ENCODE measurements around the gene APLP1.
"Not testable (repeated sequence)": the region's sequence is repeated elsewhere in the genome, so short reads cannot be mapped to it uniquely, and the experiment has no call there.

Gene APLP1

GRCh38 chr19:35868172-35868822 is at the start of gene APLP1:
TSS of gene APLP1 (plus strand) at chr19:35868574. CDS start at chr19:35868637, 63 bp downstream.
- peak; percentile 58 to 91 for DNase-seq (ENCODE audit: low spot score in 2 of 2)
- in situ Hi-C loops (cut with MboI; ENCODE audit: low sequenced_read_pairs): no loop called here
- H3K9me3 ChIP-seq: no peaks in the 10 kb centered on the region
- H3K4me3 ChIP-seq: peak within 1 kb of the TSS; percentile 36
- H3K36me3 ChIP-seq (replicated peaks): no peaks in the 10 kb centered on the region
- H3K27me3 ChIP-seq (ENCODE audit: low read depth): no peaks in the 10 kb centered on the region
- peaks cover 17% of the 10 kb centered on the region for H3K4me1 ChIP-seq

- Histone ChIP-seq H3K9me3 (no peaks in the 10 kb centered on the region), H3K4me1 (peaks cover 4% of the 10 kb centered on the region; the same call in 1 of the 2 replicates), H3K27me3 (ENCODE audit: low read depth) (peaks cover 7% of the 10 kb centered on the region), H3K4me3 (no peak overlapping the region), H3K36me3 (replicated peaks) (no peaks in the 10 kb centered on the region)
- in situ Hi-C loops (cut with MboI; ENCODE audit: low sequenced_read_pairs): no loop called here
- no peak for DNase-seq (ENCODE audit: low spot score in 2 of 2)
Measured at GRCh38 chr19:35822579-35822978, 45.8 kb upstream of the APLP1 start.

- H3K9me3 ChIP-seq: no peaks in the 10 kb centered on the region
- DNase-seq (ENCODE audit: low spot score in 2 of 2): no peak
- H3K27me3 ChIP-seq (ENCODE audit: low read depth): peaks cover 9% of the 10 kb centered on the region
- H3K4me1 ChIP-seq: peaks cover 4% of the 10 kb centered on the region; the same call in 1 of the 2 replicates
- H3K36me3 ChIP-seq (replicated peaks): no peaks in the 10 kb centered on the region
- in situ Hi-C loops (cut with MboI; ENCODE audit: low sequenced_read_pairs): no loop called here
- no peak overlapping the region for H3K4me3 ChIP-seq
Measured at GRCh38 chr19:35824150-35824549, 44.2 kb upstream of the APLP1 start.

- Histone ChIP-seq H3K27me3 (ENCODE audit: low read depth) (peaks cover 30% of the 10 kb centered on the region), H3K36me3 (replicated peaks) (no peaks in the 10 kb centered on the region), H3K4me1 (no peaks in the 10 kb centered on the region), H3K9me3 (no peaks in the 10 kb centered on the region), H3K4me3 (no peak overlapping the region)
- peak; percentile 29 to 85 for DNase-seq (ENCODE audit: low spot score in 2 of 2)
- in situ Hi-C loops (cut with MboI; ENCODE audit: low sequenced_read_pairs): no loop called here
Measured at GRCh38 chr19:35828692-35829301, 39.6 kb upstream of the APLP1 start.

- H3K27me3 ChIP-seq (ENCODE audit: low read depth): peaks cover 34% of the 10 kb centered on the region
- DNase-seq (ENCODE audit: low spot score in 2 of 2): no peak
- H3K36me3 ChIP-seq (replicated peaks): no peaks in the 10 kb centered on the region
- in situ Hi-C loops (cut with MboI; ENCODE audit: low sequenced_read_pairs): no loop called here
- H3K4me1 ChIP-seq: no peaks in the 10 kb centered on the region
- H3K4me3 ChIP-seq: no peak overlapping the region
- no peaks in the 10 kb centered on the region for H3K9me3 ChIP-seq
Measured at GRCh38 chr19:35830986-35831385, 37.4 kb upstream of the APLP1 start.

- DNase-seq (ENCODE audit: low spot score in 2 of 2): no peak
- in situ Hi-C loops (cut with MboI; ENCODE audit: low sequenced_read_pairs): no loop called here
Measured at GRCh38 chr19:35832054-35832453, 36.3 kb upstream of the APLP1 start.

GRCh38 chr19:35833972-35834371 is 34.4 kb upstream of the APLP1 start:
- no peak for DNase-seq (ENCODE audit: low spot score in 2 of 2)
- Histone ChIP-seq H3K27me3 (ENCODE audit: low read depth) (peaks cover 31% of the 10 kb centered on the region), H3K4me3 (no peak overlapping the region), H3K4me1 (no peaks in the 10 kb centered on the region), H3K9me3 (no peaks in the 10 kb centered on the region), H3K36me3 (replicated peaks) (no peaks in the 10 kb centered on the region)
- in situ Hi-C loops (cut with MboI; ENCODE audit: low sequenced_read_pairs): no loop called here

More at GRCh38 chr19:35832054-35832453, 36.3 kb upstream of the APLP1 start:
- H3K9me3 ChIP-seq: no peaks in the 10 kb centered on the region
- H3K27me3 ChIP-seq (ENCODE audit: low read depth): peaks cover 33% of the 10 kb centered on the region
- no peaks in the 10 kb centered on the region for H3K36me3 ChIP-seq (replicated peaks)
- no peaks in the 10 kb centered on the region for H3K4me1 ChIP-seq
- H3K4me3 ChIP-seq: no peak overlapping the region

- H3K36me3 ChIP-seq (replicated peaks); in situ Hi-C loops (cut with MboI; ENCODE audit: low sequenced_read_pairs); H3K4me3 ChIP-seq; DNase-seq (ENCODE audit: low spot score in 2 of 2); H3K4me1 ChIP-seq; H3K9me3 ChIP-seq: not testable (repeated sequence)
- peaks cover 21% of the 10 kb centered on the region for H3K27me3 ChIP-seq (ENCODE audit: low read depth)
Measured at GRCh38 chr19:35836096-35836495, 32.3 kb upstream of the APLP1 start.

GRCh38 chr19:35841961-35842595 is 26.3 kb upstream of the APLP1 start:
- DNase-seq (ENCODE audit: low spot score in 2 of 2): no peak
- H3K9me3 ChIP-seq: no peaks in the 10 kb centered on the region
- no peaks in the 10 kb centered on the region for H3K36me3 ChIP-seq (replicated peaks)
- no peaks in the 10 kb centered on the region; the same call in none of the 2 replicates for H3K4me1 ChIP-seq
- H3K27me3 ChIP-seq (ENCODE audit: low read depth): no peaks in the 10 kb centered on the region
- H3K4me3 ChIP-seq: no peak overlapping the region
- in situ Hi-C loops (cut with MboI; ENCODE audit: low sequenced_read_pairs): no loop called here

- no peak for DNase-seq (ENCODE audit: low spot score in 2 of 2)
- no peaks in the 10 kb centered on the region; the same call in none of the 2 replicates for H3K4me1 ChIP-seq
- H3K36me3 ChIP-seq (replicated peaks): no peaks in the 10 kb centered on the region
- no peaks in the 10 kb centered on the region for H3K27me3 ChIP-seq (ENCODE audit: low read depth)
- H3K4me3 ChIP-seq: no peak overlapping the region
- in situ Hi-C loops (cut with MboI; ENCODE audit: low sequenced_read_pairs): no loop called here
- H3K9me3 ChIP-seq: no peaks in the 10 kb centered on the region
Measured at GRCh38 chr19:35842666-35843272, 25.6 kb upstream of the APLP1 start.

GRCh38 chr19:35843676-35844481 is 24.5 kb upstream of the APLP1 start:
- DNase-seq (ENCODE audit: low spot score in 2 of 2): peak; percentile 16 to 88

GRCh38 chr19:35844482-35845214 is 23.7 kb upstream of the APLP1 start:
- Histone ChIP-seq H3K4me3 (no peak overlapping the region), H3K27me3 (ENCODE audit: low read depth) (no peaks in the 10 kb centered on the region)
- in situ Hi-C loops (cut with MboI; ENCODE audit: low sequenced_read_pairs): no loop called here

More at GRCh38 chr19:35843676-35844481, 24.5 kb upstream of the APLP1 start:
- H3K9me3 ChIP-seq: no peaks in the 10 kb centered on the region
- H3K27me3 ChIP-seq (ENCODE audit: low read depth): no peaks in the 10 kb centered on the region
- in situ Hi-C loops (cut with MboI; ENCODE audit: low sequenced_read_pairs): no loop called here
- H3K36me3 ChIP-seq (replicated peaks): no peaks in the 10 kb centered on the region
- no peaks in the 10 kb centered on the region; the same call in none of the 2 replicates for H3K4me1 ChIP-seq
- H3K4me3 ChIP-seq: no peak overlapping the region

More at GRCh38 chr19:35844482-35845214, 23.7 kb upstream of the APLP1 start:
- no peaks in the 10 kb centered on the region for H3K36me3 ChIP-seq (replicated peaks)
- DNase-seq (ENCODE audit: low spot score in 2 of 2): no peak
- no peaks in the 10 kb centered on the region; the same call in none of the 2 replicates for H3K4me1 ChIP-seq
- H3K9me3 ChIP-seq: no peaks in the 10 kb centered on the region

Measured in HAP-1 (cell line).